ENCODE measurements around the gene OSBPL6.

The OSBPL6 gene

GRCh38 chr2:178429336-178429735 is 235.0 kb downstream of the OSBPL6 start:
- Histone ChIP-seq H3K4me3 (ENCODE audit: insufficient read depth, low read depth, low read length, poor library complexity, severe bottlenecking) (no peak overlapping the region), H3K27ac (ENCODE audit: insufficient read depth, low read length, poor library complexity, severe bottlenecking) (no peak overlapping the region), H3K27me3 (replicated peaks; ENCODE audit: control insufficient read depth, insufficient read depth, low read length, poor library complexity, severe bottlenecking) (no peaks in the 10 kb centered on the region), H3K36me3 (ENCODE audit: control insufficient read depth, insufficient read depth, low read length) (peaks cover 26% of the 10 kb centered on the region), H3K4me1 (ENCODE audit: control insufficient read depth, insufficient read depth, low read length, poor library complexity, severe bottlenecking) (no peaks in the 10 kb centered on the region), H3K9me3 (ENCODE audit: control insufficient read depth, low read length) (no peaks in the 10 kb centered on the region)
- no peak for DNase-seq

- Histone ChIP-seq H3K4me1 (ENCODE audit: control insufficient read depth, insufficient read depth, low read length, poor library complexity, severe bottlenecking) (no peaks in the 10 kb centered on the region), H3K4me3 (ENCODE audit: insufficient read depth, low read depth, low read length, poor library complexity, severe bottlenecking) (no peak overlapping the region), H3K27ac (ENCODE audit: insufficient read depth, low read length, poor library complexity, severe bottlenecking) (no peak overlapping the region), H3K9me3 (ENCODE audit: control insufficient read depth, low read length) (no peaks in the 10 kb centered on the region), H3K27me3 (replicated peaks; ENCODE audit: control insufficient read depth, insufficient read depth, low read length, poor library complexity, severe bottlenecking) (no peaks in the 10 kb centered on the region), H3K36me3 (ENCODE audit: control insufficient read depth, insufficient read depth, low read length) (peaks cover 49% of the 10 kb centered on the region)
- DNase-seq, result no peak
These were observed 242.3 kb downstream of the OSBPL6 start for GRCh38 chr2:178436662-178437061.

- no peaks in the 10 kb centered on the region for H3K4me1 ChIP-seq (ENCODE audit: control insufficient read depth, insufficient read depth, low read length, poor library complexity, severe bottlenecking)
- no peaks in the 10 kb centered on the region for H3K27me3 ChIP-seq (replicated peaks; ENCODE audit: control insufficient read depth, insufficient read depth, low read length, poor library complexity, severe bottlenecking)
- no peak overlapping the region for H3K4me3 ChIP-seq (ENCODE audit: insufficient read depth, low read depth, low read length, poor library complexity, severe bottlenecking)
- peaks cover 56% of the 10 kb centered on the region for H3K36me3 ChIP-seq (ENCODE audit: control insufficient read depth, insufficient read depth, low read length)
- H3K9me3 ChIP-seq (ENCODE audit: control insufficient read depth, low read length), result no peaks in the 10 kb centered on the region
- no peak for DNase-seq
- no peak overlapping the region for H3K27ac ChIP-seq (ENCODE audit: insufficient read depth, low read length, poor library complexity, severe bottlenecking)
These were observed 247.1 kb downstream of the OSBPL6 start for GRCh38 chr2:178441426-178441825.

- Histone ChIP-seq H3K36me3 (ENCODE audit: control insufficient read depth, insufficient read depth, low read length) (peaks cover 24% of the 10 kb centered on the region), H3K4me1 (ENCODE audit: control insufficient read depth, insufficient read depth, low read length, poor library complexity, severe bottlenecking) (peaks cover 13% of the 10 kb centered on the region), H3K9me3 (ENCODE audit: control insufficient read depth, low read length) (no peaks in the 10 kb centered on the region), H3K27me3 (replicated peaks; ENCODE audit: control insufficient read depth, insufficient read depth, low read length, poor library complexity, severe bottlenecking) (no peaks in the 10 kb centered on the region), H3K4me3 (ENCODE audit: insufficient read depth, low read depth, low read length, poor library complexity, severe bottlenecking) (no peak overlapping the region), H3K27ac (ENCODE audit: insufficient read depth, low read length, poor library complexity, severe bottlenecking) (peak overlapping the region; percentile 96)
- no peak for DNase-seq
These were observed 254.8 kb downstream of the OSBPL6 start for GRCh38 chr2:178448968-178449661.

- no peaks in the 10 kb centered on the region for H3K27me3 ChIP-seq (replicated peaks; ENCODE audit: control insufficient read depth, insufficient read depth, low read length, poor library complexity, severe bottlenecking)
- peak overlapping the region; percentile 85 for H3K4me3 ChIP-seq (ENCODE audit: insufficient read depth, low read depth, low read length, poor library complexity, severe bottlenecking)
- no peak for DNase-seq
These were observed 255.6 kb downstream of the OSBPL6 start for GRCh38 chr2:178449700-178450523.

GRCh38 chr2:178450524-178450773 is 256.1 kb downstream of the OSBPL6 start:
- Histone ChIP-seq H3K4me1 (ENCODE audit: control insufficient read depth, insufficient read depth, low read length, poor library complexity, severe bottlenecking) (peaks cover 13% of the 10 kb centered on the region), H3K27me3 (replicated peaks; ENCODE audit: control insufficient read depth, insufficient read depth, low read length, poor library complexity, severe bottlenecking) (no peaks in the 10 kb centered on the region), H3K27ac (ENCODE audit: insufficient read depth, low read length, poor library complexity, severe bottlenecking) (peak overlapping the region; percentile 96), H3K36me3 (ENCODE audit: control insufficient read depth, insufficient read depth, low read length) (peaks cover 12% of the 10 kb centered on the region), H3K9me3 (ENCODE audit: control insufficient read depth, low read length) (no peaks in the 10 kb centered on the region), H3K4me3 (ENCODE audit: insufficient read depth, low read depth, low read length, poor library complexity, severe bottlenecking) (peak overlapping the region; percentile 85)
- DNase-seq, result peak; percentile 76 to 79 (median 77)

More at GRCh38 chr2:178449700-178450523, 255.6 kb downstream of the OSBPL6 start:
- no peaks in the 10 kb centered on the region for H3K9me3 ChIP-seq (ENCODE audit: control insufficient read depth, low read length)
- peaks cover 17% of the 10 kb centered on the region for H3K36me3 ChIP-seq (ENCODE audit: control insufficient read depth, insufficient read depth, low read length)
- H3K27ac ChIP-seq (ENCODE audit: insufficient read depth, low read length, poor library complexity, severe bottlenecking), result peak overlapping the region; percentile 96
- peaks cover 13% of the 10 kb centered on the region for H3K4me1 ChIP-seq (ENCODE audit: control insufficient read depth, insufficient read depth, low read length, poor library complexity, severe bottlenecking)

- DNase-seq, result peak; percentile 90 to 93 (median 92)
- H3K36me3 ChIP-seq (ENCODE audit: control insufficient read depth, insufficient read depth, low read length), result peaks cover 8% of the 10 kb centered on the region
- H3K4me1 ChIP-seq (ENCODE audit: control insufficient read depth, insufficient read depth, low read length, poor library complexity, severe bottlenecking), result peaks cover 13% of the 10 kb centered on the region
- no peaks in the 10 kb centered on the region for H3K27me3 ChIP-seq (replicated peaks; ENCODE audit: control insufficient read depth, insufficient read depth, low read length, poor library complexity, severe bottlenecking)
- H3K27ac ChIP-seq (ENCODE audit: insufficient read depth, low read length, poor library complexity, severe bottlenecking), result peak within 1 kb of the TSS; percentile 96
- H3K4me3 ChIP-seq (ENCODE audit: insufficient read depth, low read depth, low read length, poor library complexity, severe bottlenecking), result peak within 1 kb of the TSS; percentile 85
- no peaks in the 10 kb centered on the region for H3K9me3 ChIP-seq (ENCODE audit: control insufficient read depth, low read length)
These were observed 256.6 kb downstream of the OSBPL6 start, which contains the start of the genes PJVK and PRKRA for GRCh38 chr2:178450774-178451525. Gene PJVK (plus strand): TSS chr2:178451378. CDS start chr2:178453410, 2,032 bp downstream. Gene PRKRA (minus strand): TSS chr2:178451175. CDS start chr2:178451030, 145 bp downstream.

GRCh38 chr2:178452334-178452733 is 258.0 kb downstream of the OSBPL6 start:
- peaks cover 8% of the 10 kb centered on the region for H3K36me3 ChIP-seq (ENCODE audit: control insufficient read depth, insufficient read depth, low read length)
- H3K9me3 ChIP-seq (ENCODE audit: control insufficient read depth, low read length), result no peaks in the 10 kb centered on the region
- H3K27ac ChIP-seq (ENCODE audit: insufficient read depth, low read length, poor library complexity, severe bottlenecking), result no peak overlapping the region
- no peak for DNase-seq
- peaks cover 13% of the 10 kb centered on the region for H3K4me1 ChIP-seq (ENCODE audit: control insufficient read depth, insufficient read depth, low read length, poor library complexity, severe bottlenecking)
- H3K27me3 ChIP-seq (replicated peaks; ENCODE audit: control insufficient read depth, insufficient read depth, low read length, poor library complexity, severe bottlenecking), result no peaks in the 10 kb centered on the region
- H3K4me3 ChIP-seq (ENCODE audit: insufficient read depth, low read depth, low read length, poor library complexity, severe bottlenecking), result no peak overlapping the region

Data from effector memory CD4-positive, alpha-beta T cell (primary cell).